Ishikawa (cell line): ENCODE measurements around the gene MTG2.

Experiments
- EP300 ChIP-seq: IDR thresholded peaks from 2 replicates; pipeline ENCODE4 v1.6.1; 2012; ENCODE audit warnings: borderline replicate concordance
- MAX ChIP-seq: IDR thresholded peaks from 2 replicates; pipeline ENCODE4 v1.6.1; 2012
- RAD21 ChIP-seq: IDR thresholded peaks from 2 replicates; pipeline ENCODE4 v1.6.1; 2012; ENCODE audit warnings: low read depth
- REST ChIP-seq: IDR thresholded peaks from 2 replicates; pipeline ENCODE4 v1.6.1; 2012; ENCODE audit warnings: low read depth, mild to moderate bottlenecking
- TAF1 ChIP-seq: IDR thresholded peaks from 2 replicates; pipeline ENCODE4 v1.6.1; 2012; ENCODE audit warnings: low read depth, mild to moderate bottlenecking
- TCF12 ChIP-seq: IDR thresholded peaks from 2 replicates; pipeline ENCODE4 v1.6.1; 2012; ENCODE audit warnings: low read depth
- USF1 ChIP-seq: IDR thresholded peaks from 2 replicates; pipeline ENCODE4 v1.6.1; 2012

- no peak for TF ChIP-seq REST
- TF ChIP-seq USF1, result no peak
- no peak for TF ChIP-seq TCF12
- no peak for TF ChIP-seq EP300
- no peak for TF ChIP-seq MAX
- no peak for TF ChIP-seq TAF1
- no peak for TF ChIP-seq RAD21
Measured at GRCh38 chr20:62178316-62179161, 4.3 kb upstream of the MTG2 start.
